ENCODE data around the gene PHACTR1.
A peak's percentile ranks its signal among the peaks of the same experiment; 100 is the strongest.

The PHACTR1 gene

DNA sequence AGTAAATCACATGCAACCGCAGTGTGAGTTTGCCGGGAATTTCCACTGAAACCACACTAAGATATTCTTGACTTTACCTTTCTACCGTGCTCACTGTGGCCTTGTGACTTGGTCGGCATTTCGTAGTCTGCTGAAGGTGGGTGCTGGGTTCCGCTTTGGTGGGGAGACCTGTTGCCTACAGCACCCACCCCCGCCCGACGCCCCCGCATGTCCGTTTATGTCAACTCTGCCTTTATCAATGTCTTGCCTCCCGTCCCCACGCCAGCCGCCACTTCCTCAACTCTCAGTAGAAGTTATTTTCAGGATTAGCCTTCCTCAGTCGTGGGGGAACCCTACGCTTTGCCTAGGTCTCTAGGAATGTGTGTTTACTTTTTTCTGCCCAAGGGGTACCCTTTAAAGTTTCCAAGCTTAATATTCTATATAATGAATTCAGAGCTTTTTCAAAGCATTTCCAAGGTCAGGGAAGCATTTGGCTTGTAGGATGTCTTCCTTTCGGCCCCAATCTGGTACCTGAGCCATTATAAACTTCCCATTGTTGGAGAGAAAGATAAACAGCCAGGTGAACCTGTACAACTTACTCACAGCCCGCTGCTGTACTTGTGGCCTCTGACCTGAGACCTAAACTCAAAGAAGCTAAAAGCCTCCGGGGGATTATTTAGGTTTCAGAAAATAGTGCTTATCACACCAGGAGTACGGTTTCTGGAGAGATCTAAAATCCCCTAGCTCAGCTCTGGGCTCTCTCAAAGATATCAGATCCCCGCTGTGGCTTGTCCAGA lies 557.6 kb downstream of the PHACTR1 start:
- CTCF ChIA-PET: interaction anchor here (0.6 kb wide), 1 partner anchor 16 kb away, joined by 3 read pairs; no protein-coding TSS in a partner anchor
- no peak for DNase-seq (ENCODE audit: low read depth, low spot score)
- POLR2A ChIA-PET: no interaction called here
- TF ChIP-seq, protein P1, sequence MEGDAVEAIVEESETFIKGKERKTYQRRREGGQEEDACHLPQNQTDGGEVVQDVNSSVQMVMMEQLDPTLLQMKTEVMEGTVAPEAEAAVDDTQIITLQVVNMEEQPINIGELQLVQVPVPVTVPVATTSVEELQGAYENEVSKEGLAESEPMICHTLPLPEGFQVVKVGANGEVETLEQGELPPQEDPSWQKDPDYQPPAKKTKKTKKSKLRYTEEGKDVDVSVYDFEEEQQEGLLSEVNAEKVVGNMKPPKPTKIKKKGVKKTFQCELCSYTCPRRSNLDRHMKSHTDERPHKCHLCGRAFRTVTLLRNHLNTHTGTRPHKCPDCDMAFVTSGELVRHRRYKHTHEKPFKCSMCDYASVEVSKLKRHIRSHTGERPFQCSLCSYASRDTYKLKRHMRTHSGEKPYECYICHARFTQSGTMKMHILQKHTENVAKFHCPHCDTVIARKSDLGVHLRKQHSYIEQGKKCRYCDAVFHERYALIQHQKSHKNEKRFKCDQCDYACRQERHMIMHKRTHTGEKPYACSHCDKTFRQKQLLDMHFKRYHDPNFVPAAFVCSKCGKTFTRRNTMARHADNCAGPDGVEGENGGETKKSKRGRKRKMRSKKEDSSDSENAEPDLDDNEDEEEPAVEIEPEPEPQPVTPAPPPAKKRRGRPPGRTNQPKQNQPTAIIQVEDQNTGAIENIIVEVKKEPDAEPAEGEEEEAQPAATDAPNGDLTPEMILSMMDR (IDR thresholded peaks at IDR 0.05; ENCODE audit: insufficient read depth, low read length, missing control alignments): no peak
- no peak overlapping the region for H3K4me3 ChIP-seq (ENCODE audit: low read depth, low read length)

DNA sequence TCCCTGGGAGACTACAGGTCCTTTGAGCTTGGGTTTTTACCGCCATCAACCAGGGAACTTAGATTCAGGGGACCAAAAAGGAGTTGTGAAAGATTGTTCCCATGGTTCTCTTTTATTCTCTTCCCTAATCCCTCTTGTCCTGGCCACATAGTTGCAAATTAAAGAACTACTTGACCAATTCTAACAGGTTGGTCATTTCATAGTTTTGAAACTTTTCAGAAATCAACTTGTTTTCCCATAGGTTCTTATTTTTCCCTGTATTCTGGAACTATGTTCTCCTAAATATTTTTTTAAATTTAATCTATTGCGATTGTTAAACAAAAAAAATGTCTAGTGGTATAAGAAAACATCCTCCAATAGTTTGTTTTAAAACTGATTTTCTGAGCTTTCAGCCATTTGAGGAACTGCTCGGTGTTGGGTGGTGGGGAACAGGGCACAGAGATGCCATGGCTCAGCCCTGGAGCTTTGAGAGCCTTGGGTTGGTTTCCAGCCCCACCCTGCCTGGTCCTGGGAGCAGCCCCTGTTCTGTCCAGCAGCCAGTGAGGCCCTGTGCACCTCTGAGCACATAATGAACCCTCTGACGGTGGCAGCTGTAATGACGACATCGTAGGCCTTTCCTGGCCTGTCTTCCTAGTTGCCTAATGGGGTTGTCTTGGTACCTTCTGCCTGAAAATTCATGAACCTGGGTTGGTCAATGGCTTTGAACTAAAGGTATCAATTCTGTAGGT lies 558.3 kb downstream of the PHACTR1 start:
- DNase-seq (ENCODE audit: low read depth, low spot score): no peak
- ChIA-PET POLR2A (no interaction called here), CTCF (interaction anchor here (0.6 to 1.0 kb wide), 2 partner anchors 13 to 15 kb away, joined by 3 read pairs; no protein-coding TSS in a partner anchor)
- TF ChIP-seq, protein P1 (IDR thresholded peaks at IDR 0.05; ENCODE audit: insufficient read depth, low read length, missing control alignments): no peak
- no peak overlapping the region for H3K4me3 ChIP-seq (ENCODE audit: low read depth, low read length)

DNA sequence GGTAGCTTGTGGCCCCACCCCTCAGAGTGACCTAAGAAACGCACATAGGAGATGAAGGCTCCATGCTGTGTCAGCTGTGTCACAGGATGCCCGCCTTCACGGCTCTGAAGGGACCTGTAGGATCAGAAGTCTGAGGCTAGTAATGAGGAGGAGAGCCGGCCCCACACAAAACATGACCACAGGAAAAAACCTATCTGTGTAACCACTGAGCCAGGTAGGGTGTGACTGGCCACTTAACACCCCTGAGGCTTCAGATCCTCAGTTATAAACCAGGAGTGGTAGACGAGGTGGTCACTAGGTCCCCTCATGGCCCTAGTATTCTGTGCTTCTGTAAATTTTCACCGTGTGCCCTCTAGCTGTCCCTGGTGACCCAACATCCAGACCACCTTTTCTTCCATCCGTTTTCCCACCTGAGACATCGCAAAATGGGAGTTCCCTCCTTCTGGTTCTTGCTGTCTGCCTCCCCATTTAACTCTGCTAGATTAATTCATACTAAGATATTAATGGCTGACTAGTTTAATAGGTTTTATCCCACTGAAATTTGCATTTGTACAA lies 558.9 kb downstream of the PHACTR1 start:
- DNase-seq (ENCODE audit: low read depth, low spot score): no peak
- H3K4me3 ChIP-seq (ENCODE audit: low read depth, low read length): no peak overlapping the region
- ChIA-PET POLR2A (no interaction called here), CTCF (interaction anchor here (1.0 kb wide), 1 partner anchor 12 kb away, joined by 3 read pairs; no protein-coding TSS in a partner anchor)
- TF ChIP-seq, protein P1 (IDR thresholded peaks at IDR 0.05; ENCODE audit: insufficient read depth, low read length, missing control alignments): no peak

DNA sequence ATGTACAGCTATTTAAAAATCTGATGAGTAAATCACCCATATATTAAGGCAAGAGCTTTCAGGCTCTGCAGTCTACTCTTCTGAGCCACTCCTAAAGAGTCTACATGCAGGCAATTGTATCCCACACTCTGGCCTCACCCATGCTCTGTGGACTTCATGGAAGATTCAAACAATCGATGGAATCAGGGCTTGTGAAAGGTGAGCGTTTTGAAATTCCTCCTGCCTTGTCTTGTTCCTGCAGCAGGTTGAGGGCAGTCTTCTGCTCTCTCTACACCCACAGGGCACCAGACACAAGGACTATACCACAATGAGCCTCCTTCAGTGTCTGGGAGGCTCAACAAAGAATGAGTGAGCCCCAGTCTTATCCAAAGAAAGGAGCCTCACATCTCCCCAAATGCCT lies 560.7 kb downstream of the PHACTR1 start:
- CTCF ChIA-PET: no interaction called here

DNA sequence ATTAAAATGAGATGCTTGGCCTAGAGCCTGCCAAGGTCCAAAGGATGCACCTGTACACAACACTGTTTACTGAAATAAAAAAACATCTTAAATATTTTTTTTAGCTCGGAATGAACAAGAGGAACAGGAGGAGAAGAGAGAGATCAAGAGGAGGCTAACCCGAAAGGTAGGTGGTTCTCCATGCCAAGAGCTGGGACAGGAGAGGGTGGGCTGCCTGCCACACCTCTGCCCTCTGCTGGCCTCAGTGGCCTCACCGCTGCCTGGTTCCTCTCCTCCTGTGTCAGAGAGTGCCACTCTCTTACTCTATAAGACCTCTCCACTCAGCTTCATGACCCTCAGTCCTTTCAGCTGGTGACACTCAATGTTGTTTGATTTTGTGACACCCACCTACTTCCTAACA lies 561.6 kb downstream of the PHACTR1 start:
- ChIA-PET POLR2A (no interaction called here), CTCF (interaction anchor here (1.9 kb wide), 1 partner anchor 8 kb away, joined by 6 read pairs; no protein-coding TSS in a partner anchor)
- DNase-seq (ENCODE audit: low read depth, low spot score): no peak
- TF ChIP-seq, protein P1 (IDR thresholded peaks at IDR 0.05; ENCODE audit: insufficient read depth, low read length, missing control alignments): no peak
- H3K4me3 ChIP-seq (ENCODE audit: low read depth, low read length): no peak overlapping the region

More for the DNA sequence above, 560.7 kb downstream of the PHACTR1 start:
- no peak for DNase-seq (ENCODE audit: low read depth, low spot score)
- TF ChIP-seq, protein P1 (IDR thresholded peaks at IDR 0.05; ENCODE audit: insufficient read depth, low read length, missing control alignments): no peak
- POLR2A ChIA-PET: no interaction called here
- no peak overlapping the region for H3K4me3 ChIP-seq (ENCODE audit: low read depth, low read length)

DNA sequence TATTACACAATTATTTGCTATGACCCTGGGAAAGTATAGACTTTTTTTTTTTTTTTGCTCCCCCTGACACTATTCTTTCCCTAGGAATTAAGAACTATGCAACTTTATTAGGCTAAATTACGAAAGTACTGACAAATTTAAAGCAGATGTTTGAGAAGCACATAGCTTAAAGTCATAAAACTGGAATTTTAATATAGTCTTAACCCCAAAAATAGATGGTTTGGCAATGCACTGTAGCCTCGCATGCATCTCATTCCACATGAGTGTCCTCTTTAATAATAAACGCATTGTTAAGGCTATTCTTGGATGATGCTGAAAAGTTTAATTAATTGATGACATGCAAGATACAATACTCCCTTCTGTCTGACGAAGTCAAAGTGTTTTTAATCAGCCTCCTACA lies 562.4 kb downstream of the PHACTR1 start:
- TF ChIP-seq, protein P1 (IDR thresholded peaks at IDR 0.05; ENCODE audit: insufficient read depth, low read length, missing control alignments): no peak
- DNase-seq (ENCODE audit: low read depth, low spot score): peak; percentile 63
- POLR2A ChIA-PET: interaction anchor here (0.9 kb wide), 1 partner anchor 49 kb away, joined by 3 read pairs; the partner anchor contains the start of gene TBC1D7
- CTCF ChIA-PET: interaction anchor here (1.9 kb wide), 1 partner anchor 9 kb away, joined by 6 read pairs; no protein-coding TSS in a partner anchor
- no peak overlapping the region for H3K4me3 ChIP-seq (ENCODE audit: low read depth, low read length)
